HG03108 (cell line): ENCODE data around the gene DAZ2.
"Not testable (repeated sequence)": the region's sequence is repeated elsewhere in the genome, so short reads cannot be mapped to it uniquely, and the experiment has no call there.

Source experiments
- ATAC-seq: cut with Tn5 transposase; IDR thresholded peaks from one replicate; pipeline ENCODE4 v1.9.1; 2021; ENCODE audit warnings: moderate library complexity; ENCODE audit not compliant: unreplicated experiment

DAZ2 gene

DNA sequence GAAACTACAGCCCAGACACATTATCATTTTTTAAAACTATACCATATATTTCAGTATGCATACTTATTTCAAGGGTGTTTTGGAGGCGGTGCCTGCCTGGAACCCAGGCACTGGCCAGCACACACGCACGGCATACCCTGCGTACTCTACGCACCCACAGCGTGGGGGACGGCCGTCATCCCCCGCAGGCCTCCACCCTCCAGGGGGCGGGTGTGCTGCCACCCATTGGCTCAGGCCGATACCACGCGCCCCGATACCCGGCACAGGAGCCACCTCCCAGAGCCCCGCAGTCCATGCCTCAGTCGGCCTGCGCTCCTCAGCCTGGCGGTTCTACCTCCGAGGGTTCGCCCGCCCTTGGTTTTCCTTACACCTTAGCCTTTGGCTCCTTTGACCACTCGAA is at the start of gene DAZ2:
TSS of gene DAZ2 (plus strand) at position 301 of the 400 bp plus-strand sequence. CDS start 208 bp downstream, outside the sequence.
- not testable (repeated sequence) for ATAC-seq

- ATAC-seq, result not testable (repeated sequence)
These were observed 20.4 kb upstream of the DAZ2 start, which contains the start of gene DAZ1 for GRCh38 chrY:23198908-23199307. Gene DAZ1, minus strand, starts transcription at chrY:23199008. Its CDS starts 208 bp downstream, at chrY:23198800.

DNA sequence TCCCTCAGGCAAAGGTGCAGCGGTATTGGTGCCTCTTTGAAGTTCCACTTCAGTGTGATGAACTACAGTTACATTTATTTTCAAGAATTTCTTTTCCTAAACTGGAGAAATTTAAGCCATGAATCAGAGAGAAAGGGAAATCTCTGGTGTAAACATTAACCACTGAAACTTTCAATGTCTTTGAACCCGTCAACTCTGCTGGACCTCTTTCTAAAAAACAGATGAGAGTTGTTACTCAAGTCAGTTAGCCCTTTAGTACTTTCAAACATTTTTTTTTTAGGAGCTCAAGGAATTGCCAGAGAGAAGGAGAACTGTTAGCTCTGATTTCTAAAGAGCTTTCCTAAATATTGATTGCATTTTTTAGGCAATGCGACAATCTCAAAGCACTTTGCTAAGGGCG is 11.9 kb upstream of the DAZ2 start:
- not testable (repeated sequence) for ATAC-seq

- ATAC-seq, result not testable (repeated sequence)
These were observed 9.4 kb upstream of the DAZ2 start for GRCh38 chrY:23209802-23210495.

DNA sequence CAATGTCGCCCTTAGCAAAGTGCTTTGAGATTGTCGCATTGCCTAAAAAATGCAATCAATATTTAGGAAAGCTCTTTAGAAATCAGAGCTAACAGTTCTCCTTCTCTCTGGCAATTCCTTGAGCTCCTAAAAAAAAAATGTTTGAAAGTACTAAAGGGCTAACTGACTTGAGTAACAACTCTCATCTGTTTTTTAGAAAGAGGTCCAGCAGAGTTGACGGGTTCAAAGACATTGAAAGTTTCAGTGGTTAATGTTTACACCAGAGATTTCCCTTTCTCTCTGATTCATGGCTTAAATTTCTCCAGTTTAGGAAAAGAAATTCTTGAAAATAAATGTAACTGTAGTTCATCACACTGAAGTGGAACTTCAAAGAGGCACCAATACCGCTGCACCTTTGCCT is 8.7 kb upstream of the DAZ2 start:
- ATAC-seq, result not testable (repeated sequence)
